SH-SY5Y (cell line): Measurements from ENCODE around the gene ARHGDIB.

Source experiments
- GATA2 ChIP-seq: IDR thresholded peaks from 2 replicates; pipeline ENCODE4 v1.6.1; 2011; ENCODE audit warnings: mild to moderate bottlenecking, low read depth, low read length
- GATA3 ChIP-seq: IDR thresholded peaks from 2 replicates; pipeline ENCODE4 v1.6.1; 2011; ENCODE audit warnings: low read depth, mild to moderate bottlenecking, low read length, moderate library complexity

DNA sequence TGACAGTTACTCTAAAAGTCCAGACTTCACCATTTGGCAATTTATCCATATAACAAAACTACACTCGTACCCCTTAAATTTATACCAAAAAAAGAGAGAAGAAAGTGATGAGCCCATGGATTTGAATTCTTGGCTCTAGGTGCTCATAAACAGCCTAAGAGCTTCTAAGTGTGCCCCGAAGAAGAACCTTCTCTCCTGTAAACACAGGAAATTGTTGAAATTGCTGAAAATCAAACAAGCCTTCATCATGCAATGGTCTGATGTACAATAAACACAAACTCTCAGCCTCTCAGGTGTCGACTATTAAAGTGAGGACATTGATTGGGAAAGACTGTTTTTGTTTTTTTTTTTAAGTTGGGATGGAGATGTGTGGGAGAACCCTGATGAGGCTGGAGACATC lies 33.2 kb upstream of the ARHGDIB start:
- TF ChIP-seq GATA2 (no peak), GATA3 (no peak)
